ENCODE measurements around the gene ALOX15. TPM values are rescaled to one million over a fixed set of nuclear protein-coding genes. Genes with fewer than 3 reads are reported as not detected.

Gene ALOX15
- total RNA-seq, 1 experiment from 2014 or later = 1.8 TPM

DNA sequence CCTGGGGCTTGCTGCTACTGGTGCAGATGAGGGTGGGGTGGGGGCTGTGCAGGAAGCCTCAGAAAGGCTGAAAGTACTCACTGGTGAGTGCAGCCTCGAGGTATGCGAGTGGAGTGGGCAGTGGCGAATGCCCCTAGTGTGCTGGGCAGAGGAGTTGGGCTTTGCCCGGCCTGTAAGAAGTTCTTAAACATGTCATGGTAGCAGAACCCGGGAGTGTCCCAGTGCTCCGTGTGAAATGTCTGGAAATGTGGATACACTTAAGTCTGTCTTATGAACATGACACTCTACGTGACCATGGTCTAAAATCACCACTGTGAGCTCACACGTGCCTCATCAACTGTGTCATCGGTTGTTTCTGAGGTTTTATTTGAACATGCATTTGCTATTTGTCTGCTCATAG lies 55.4 kb downstream of the ALOX15 start:
- POLR2A ChIA-PET (ENCODE audit: unreplicated experiment) = interaction anchor here (0.6 kb wide), 1 partner anchor 317 kb away, joined by 5 read pairs; no protein-coding TSS in a partner anchor
- H3K79me2 ChIP-seq (ENCODE audit: low read depth) = no peaks in the 10 kb centered on the region
- no peaks in the 10 kb centered on the region for H3F3A ChIP-seq (ENCODE audit: insufficient read depth, low read depth)
- H3K4me3 ChIP-seq = no peak overlapping the region
- H3K27ac ChIP-seq = no peak overlapping the region
- H4K20me1 ChIP-seq (ENCODE audit: insufficient read depth) = no peaks in the 10 kb centered on the region
- BruUV-seq (replicated peaks) = no TSS peak
- H3K4me2 ChIP-seq = no peak overlapping the region
- no peaks in the 10 kb centered on the region for H3K36me3 ChIP-seq (ENCODE audit: low read depth)
- no peaks in the 10 kb centered on the region for H3K9me3 ChIP-seq (ENCODE audit: insufficient read depth, low read depth)
- DNase-seq = no peak
- CTCF ChIA-PET = no interaction called here
- TF ChIP-seq EZH2 (IDR thresholded peaks at IDR 0.05; ENCODE audit: low read depth) = no peak
- TF ChIP-seq, protein P1, sequence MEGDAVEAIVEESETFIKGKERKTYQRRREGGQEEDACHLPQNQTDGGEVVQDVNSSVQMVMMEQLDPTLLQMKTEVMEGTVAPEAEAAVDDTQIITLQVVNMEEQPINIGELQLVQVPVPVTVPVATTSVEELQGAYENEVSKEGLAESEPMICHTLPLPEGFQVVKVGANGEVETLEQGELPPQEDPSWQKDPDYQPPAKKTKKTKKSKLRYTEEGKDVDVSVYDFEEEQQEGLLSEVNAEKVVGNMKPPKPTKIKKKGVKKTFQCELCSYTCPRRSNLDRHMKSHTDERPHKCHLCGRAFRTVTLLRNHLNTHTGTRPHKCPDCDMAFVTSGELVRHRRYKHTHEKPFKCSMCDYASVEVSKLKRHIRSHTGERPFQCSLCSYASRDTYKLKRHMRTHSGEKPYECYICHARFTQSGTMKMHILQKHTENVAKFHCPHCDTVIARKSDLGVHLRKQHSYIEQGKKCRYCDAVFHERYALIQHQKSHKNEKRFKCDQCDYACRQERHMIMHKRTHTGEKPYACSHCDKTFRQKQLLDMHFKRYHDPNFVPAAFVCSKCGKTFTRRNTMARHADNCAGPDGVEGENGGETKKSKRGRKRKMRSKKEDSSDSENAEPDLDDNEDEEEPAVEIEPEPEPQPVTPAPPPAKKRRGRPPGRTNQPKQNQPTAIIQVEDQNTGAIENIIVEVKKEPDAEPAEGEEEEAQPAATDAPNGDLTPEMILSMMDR (conservative IDR thresholded peaks at IDR 0.05) = no peak
- no peaks in the 10 kb centered on the region for H3K4me1 ChIP-seq (replicated peaks; ENCODE audit: insufficient read depth)
- H3K27me3 ChIP-seq (ENCODE audit: insufficient read depth, low read depth) = peaks cover 74% of the 10 kb centered on the region
- H3K9me2 ChIP-seq (ENCODE audit: insufficient read depth) = no peaks in the 10 kb centered on the region
- intact Hi-C loops (cut with micrococcal nuclease; ENCODE audit: unreplicated experiment) = no loop called here
- no peak overlapping the region for H2AFZ ChIP-seq

DNA sequence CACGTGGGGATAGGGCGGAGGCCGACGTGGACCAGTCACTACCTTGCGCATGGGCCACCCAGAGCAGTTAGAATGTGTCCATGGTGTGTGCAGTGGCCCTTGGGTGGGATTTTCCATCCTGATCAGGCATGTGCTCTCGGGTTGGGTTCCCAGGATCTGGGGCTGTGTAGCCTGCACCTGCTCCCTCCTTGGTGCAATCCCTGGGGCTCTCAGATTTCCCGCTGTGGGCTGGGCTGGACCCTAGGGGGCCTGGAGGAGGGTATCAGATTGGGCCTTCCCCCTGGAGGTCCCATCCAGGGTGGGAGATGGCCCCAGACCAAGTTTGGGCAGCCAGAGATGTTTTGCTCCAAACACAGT lies 55.9 kb downstream of the ALOX15 start:
- Histone ChIP-seq H3K36me3 (ENCODE audit: low read depth) (no peaks in the 10 kb centered on the region), H3K4me2 (no peak overlapping the region), H3F3A (ENCODE audit: insufficient read depth, low read depth) (no peaks in the 10 kb centered on the region), H3K27ac (no peak overlapping the region), H2AFZ (no peak overlapping the region), H3K4me3 (no peak overlapping the region), H3K4me1 (replicated peaks; ENCODE audit: insufficient read depth) (no peaks in the 10 kb centered on the region), H3K79me2 (ENCODE audit: low read depth) (no peaks in the 10 kb centered on the region), H3K9me3 (ENCODE audit: insufficient read depth, low read depth) (no peaks in the 10 kb centered on the region), H3K9me2 (ENCODE audit: insufficient read depth) (no peaks in the 10 kb centered on the region), H3K27me3 (ENCODE audit: insufficient read depth, low read depth) (peaks cover 70% of the 10 kb centered on the region), H4K20me1 (ENCODE audit: insufficient read depth) (no peaks in the 10 kb centered on the region)
- no peak for DNase-seq
- intact Hi-C loops (cut with micrococcal nuclease; ENCODE audit: unreplicated experiment) = no loop called here
- ChIA-PET CTCF (no interaction called here), POLR2A (ENCODE audit: unreplicated experiment) (interaction anchor here (0.6 kb wide), 1 partner anchor 318 kb away, joined by 5 read pairs; no protein-coding TSS in a partner anchor)
- TF ChIP-seq EZH2 (IDR thresholded peaks at IDR 0.05; ENCODE audit: low read depth) = no peak
- TF ChIP-seq, protein P1 (conservative IDR thresholded peaks at IDR 0.05) = no peak
- BruUV-seq (replicated peaks) = no TSS peak

DNA sequence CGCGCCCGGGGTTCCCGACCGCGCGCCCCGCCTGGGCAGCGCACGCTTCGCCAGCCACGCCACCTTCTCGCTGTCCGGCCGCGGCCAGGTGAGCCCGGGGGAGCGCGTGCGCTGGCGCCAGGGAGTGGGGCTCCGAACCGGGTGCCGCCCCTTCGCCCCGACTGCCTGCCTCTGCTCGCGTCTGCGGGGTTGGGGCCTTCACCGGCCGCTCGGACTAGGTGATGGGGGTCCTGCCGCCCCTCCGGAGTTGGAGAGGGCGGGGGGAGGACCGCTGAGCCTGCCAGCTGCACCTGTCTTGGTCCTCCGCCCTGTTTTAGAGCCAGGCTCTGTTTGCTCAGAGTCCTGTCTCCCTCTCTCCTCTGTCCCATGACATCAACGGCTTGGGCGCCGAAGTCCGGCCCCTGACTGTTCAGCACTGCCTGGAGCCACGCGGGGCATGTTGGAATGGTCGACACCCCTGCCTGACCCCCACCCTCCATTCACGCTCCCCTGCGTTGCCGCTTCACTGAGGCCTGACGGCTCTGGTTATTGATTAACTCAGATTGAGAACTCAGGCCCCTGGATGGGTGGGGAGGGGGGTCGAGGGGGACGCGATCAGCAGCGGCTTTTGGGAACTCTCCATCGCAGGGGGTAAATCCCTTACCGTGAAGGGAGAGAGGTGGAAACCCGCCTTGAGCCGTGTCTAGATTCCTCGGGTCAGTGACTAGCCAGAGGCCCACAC lies 56.4 kb downstream of the ALOX15 start:
- Histone ChIP-seq H3K4me3 (no peak overlapping the region), H3K27ac (no peak overlapping the region), H3K36me3 (ENCODE audit: low read depth) (no peaks in the 10 kb centered on the region), H3K79me2 (ENCODE audit: low read depth) (no peaks in the 10 kb centered on the region), H3F3A (ENCODE audit: insufficient read depth, low read depth) (no peaks in the 10 kb centered on the region), H3K9me2 (ENCODE audit: insufficient read depth) (no peaks in the 10 kb centered on the region), H3K4me1 (replicated peaks; ENCODE audit: insufficient read depth) (no peaks in the 10 kb centered on the region), H3K9me3 (ENCODE audit: insufficient read depth, low read depth) (no peaks in the 10 kb centered on the region), H3K4me2 (no peak overlapping the region), H3K27me3 (ENCODE audit: insufficient read depth, low read depth) (peaks cover 66% of the 10 kb centered on the region), H4K20me1 (ENCODE audit: insufficient read depth) (no peaks in the 10 kb centered on the region), H2AFZ (no peak overlapping the region)
- CTCF ChIA-PET = no interaction called here
- no peak for TF ChIP-seq EZH2 (IDR thresholded peaks at IDR 0.05; ENCODE audit: low read depth)
- TF ChIP-seq, protein P1 (conservative IDR thresholded peaks at IDR 0.05) = no peak
- intact Hi-C loops (cut with micrococcal nuclease; ENCODE audit: unreplicated experiment) = no loop called here
- DNase-seq = no peak
- no TSS peak for BruUV-seq (replicated peaks)
- POLR2A ChIA-PET (ENCODE audit: unreplicated experiment) = no interaction called here

Data from PC-9 (cell line).